Parathyroid adenoma (tissue), 2 donors: ENCODE results near the gene MBNL2.

Experiments
- H2AFZ ChIP-seq: fragments of 300-600 bp; sonication (generic); one replicate; pipeline ENCODE4 v1.7.0; 2017; ENCODE audit warnings: antibody characterized with exemption, mild to moderate bottlenecking
- H3K27ac ChIP-seq: fragments of 300-600 bp; sonication (generic); one replicate; pipeline ENCODE4 v1.7.0; 2017
- H3K27me3 ChIP-seq: fragments of 300-600 bp; sonication (generic); one replicate; pipeline ENCODE4 v1.7.0; 2017; ENCODE audit warnings: low read length; ENCODE audit not compliant: control insufficient read depth, insufficient read depth
- H3K36me3 ChIP-seq: fragments of 300-600 bp; sonication (generic); one replicate; pipeline ENCODE4 v1.7.0; 2017; ENCODE audit warnings: low read length; ENCODE audit not compliant: control insufficient read depth, insufficient read depth
- H3K4me1 ChIP-seq: fragments of 300-600 bp; sonication (generic); one replicate; pipeline ENCODE4 v1.7.0; 2017; ENCODE audit warnings: control low read depth
- H3K4me2 ChIP-seq: fragments of 300-600 bp; sonication (generic); one replicate; pipeline ENCODE4 v1.7.0; 2017; ENCODE audit warnings: low read length
- H3K4me3 ChIP-seq: fragments of 300-600 bp; sonication (generic); one replicate; pipeline ENCODE4 v1.7.0; 2017; ENCODE audit warnings: low read depth, low read length
- H3K79me2 ChIP-seq: fragments of 300-600 bp; sonication (generic); one replicate; pipeline ENCODE4 v1.7.0; 2017; ENCODE audit warnings: control low read depth
- H3K9ac ChIP-seq: fragments of 300-600 bp; sonication (generic); one replicate; pipeline ENCODE4 v1.7.0; 2017; ENCODE audit warnings: mild to moderate bottlenecking
- H3K9me3 ChIP-seq: fragments of 300-600 bp; sonication (generic); one replicate; pipeline ENCODE4 v1.7.0; 2017; ENCODE audit warnings: low read length; ENCODE audit not compliant: control insufficient read depth
- CTCF ChIP-seq: fragments of 300-600 bp; sonication (generic); IDR thresholded peaks from one replicate; pipeline ENCODE4 v1.7.0; 2017; ENCODE audit warnings: antibody characterized with exemption, mild to moderate bottlenecking
- donor health status: primary hyperparathyroidism.

MBNL2 gene

GRCh38 chr13:97342936-97343335, 120.8 kb downstream of the MBNL2 start:
- Histone ChIP-seq H3K36me3 (no peaks in the 10 kb centered on the region), H3K4me3 (no peak overlapping the region), H3K4me2 (no peak overlapping the region), H3K79me2 (no peaks in the 10 kb centered on the region), H3K9me3 (no peaks in the 10 kb centered on the region), H3K27ac (no peak overlapping the region), H3K4me1 (no peaks in the 10 kb centered on the region), H3K9ac (no peak overlapping the region), H2AFZ (no peak overlapping the region), H3K27me3 (no peaks in the 10 kb centered on the region)
- TF ChIP-seq CTCF: no peak

GRCh38 chr13:97344265-97345175, 122.4 kb downstream of the MBNL2 start:
- Histone ChIP-seq H3K4me1 (no peaks in the 10 kb centered on the region), H3K27me3 (no peaks in the 10 kb centered on the region), H3K27ac (no peak overlapping the region), H3K4me3 (no peak overlapping the region), H3K79me2 (no peaks in the 10 kb centered on the region), H3K9me3 (no peaks in the 10 kb centered on the region), H3K9ac (no peak overlapping the region), H3K4me2 (no peak overlapping the region), H2AFZ (no peak overlapping the region), H3K36me3 (no peaks in the 10 kb centered on the region)
- peak; percentile 53 for TF ChIP-seq CTCF

- Histone ChIP-seq H3K4me2 (no peak overlapping the region), H3K36me3 (no peaks in the 10 kb centered on the region), H3K4me1 (no peaks in the 10 kb centered on the region), H3K9ac (no peak overlapping the region), H3K27me3 (no peaks in the 10 kb centered on the region), H2AFZ (no peak overlapping the region), H3K27ac (no peak overlapping the region), H3K4me3 (no peak overlapping the region), H3K79me2 (no peaks in the 10 kb centered on the region), H3K9me3 (no peaks in the 10 kb centered on the region)
- TF ChIP-seq CTCF: no peak
Measured at GRCh38 chr13:97346097-97346496, 124.0 kb downstream of the MBNL2 start.

GRCh38 chr13:97346561-97347254, 124.6 kb downstream of the MBNL2 start:
- no peak for TF ChIP-seq CTCF
- H3K36me3 ChIP-seq: no peaks in the 10 kb centered on the region
- H3K4me3 ChIP-seq: no peak overlapping the region
- H3K79me2 ChIP-seq: no peaks in the 10 kb centered on the region
- H3K9ac ChIP-seq: no peak overlapping the region
- H3K9me3 ChIP-seq: no peaks in the 10 kb centered on the region
- no peak overlapping the region for H2AFZ ChIP-seq
- H3K27me3 ChIP-seq: no peaks in the 10 kb centered on the region
- H3K4me1 ChIP-seq: no peaks in the 10 kb centered on the region
- no peak overlapping the region for H3K4me2 ChIP-seq
- H3K27ac ChIP-seq: no peak overlapping the region
